ENCODE measurements around the gene CELF1.

- TF ChIP-seq, protein P1, sequence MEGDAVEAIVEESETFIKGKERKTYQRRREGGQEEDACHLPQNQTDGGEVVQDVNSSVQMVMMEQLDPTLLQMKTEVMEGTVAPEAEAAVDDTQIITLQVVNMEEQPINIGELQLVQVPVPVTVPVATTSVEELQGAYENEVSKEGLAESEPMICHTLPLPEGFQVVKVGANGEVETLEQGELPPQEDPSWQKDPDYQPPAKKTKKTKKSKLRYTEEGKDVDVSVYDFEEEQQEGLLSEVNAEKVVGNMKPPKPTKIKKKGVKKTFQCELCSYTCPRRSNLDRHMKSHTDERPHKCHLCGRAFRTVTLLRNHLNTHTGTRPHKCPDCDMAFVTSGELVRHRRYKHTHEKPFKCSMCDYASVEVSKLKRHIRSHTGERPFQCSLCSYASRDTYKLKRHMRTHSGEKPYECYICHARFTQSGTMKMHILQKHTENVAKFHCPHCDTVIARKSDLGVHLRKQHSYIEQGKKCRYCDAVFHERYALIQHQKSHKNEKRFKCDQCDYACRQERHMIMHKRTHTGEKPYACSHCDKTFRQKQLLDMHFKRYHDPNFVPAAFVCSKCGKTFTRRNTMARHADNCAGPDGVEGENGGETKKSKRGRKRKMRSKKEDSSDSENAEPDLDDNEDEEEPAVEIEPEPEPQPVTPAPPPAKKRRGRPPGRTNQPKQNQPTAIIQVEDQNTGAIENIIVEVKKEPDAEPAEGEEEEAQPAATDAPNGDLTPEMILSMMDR (IDR thresholded peaks at IDR 0.05 in 2 of 3, conservative IDR thresholded peaks at IDR 0.05 in 1 of 3; ENCODE audit: insufficient read depth in 2 of 3, low read depth in 1 of 3, low read length in 3 of 3) = no peak
- TF ChIP-seq YY1 (IDR thresholded peaks at IDR 0.05; ENCODE audit: borderline replicate concordance in 1 of 3, control insufficient read depth in 1 of 3, extremely low read depth in 1 of 3, insufficient read depth in 3 of 3, insufficient read length in 1 of 3, insufficient replicate concordance in 2 of 3, low read depth in 1 of 3, low read length in 2 of 3) = no peak
- no peak for TF ChIP-seq CHD2 (IDR thresholded peaks at IDR 0.05; ENCODE audit: low read depth, low read length)
- TF ChIP-seq ZNF311 (CRISPR knock-in tag; IDR thresholded peaks at IDR 0.05) = no peak
- TF ChIP-seq USF2 (CRISPR knock-in tag; IDR thresholded peaks at IDR 0.05) = no peak
- no peak for TF ChIP-seq RNF219 (CRISPR knock-in tag; IDR thresholded peaks at IDR 0.05)
- no peak for TF ChIP-seq POLR2AphosphoS5 (IDR thresholded peaks at IDR 0.05; ENCODE audit: control insufficient read depth, insufficient read depth, low read depth, low read length)
- TF ChIP-seq FOXM1 (IDR thresholded peaks at IDR 0.05; ENCODE audit: low read depth) = no peak
- no peak for TF ChIP-seq FOXM1 (CRISPR knock-in tag; IDR thresholded peaks at IDR 0.05; ENCODE audit: low read depth)
- no peak for TF ChIP-seq LARP7 (IDR thresholded peaks at IDR 0.05)
- TF ChIP-seq CREB1 (IDR thresholded peaks at IDR 0.05) = no peak
- no peak for TF ChIP-seq CREB1 (CRISPR knock-in tag; IDR thresholded peaks at IDR 0.05)
Observed at GRCh38 chr11:47483457-47483856, 69.5 kb downstream of the CELF1 start.
